Memory B cell (primary cell): Measurements from ENCODE around the gene ALOX5AP.

Experiments
- ATAC-seq: fragments of 150-1000 bp; cut with Tn5 transposase; 2 replicates; pipeline ENCODE4 v1.10.0; 2021; ENCODE audit warnings: low read depth, mild to moderate bottlenecking, moderate library complexity
- DNase-seq, 2 donors: peaks; one replicate each; pipeline ENCODE4 v3.0.0; 2022; ENCODE audit warnings: low spot score in 2 of 2
- H3K27ac Mint-ChIP-seq: one replicate; pipeline ENCODE4 v1.8.0; 2022; ENCODE audit warnings: mild to moderate bottlenecking, moderate library complexity, mixed read lengths
- H3K27me3 Mint-ChIP-seq: one replicate; pipeline ENCODE4 v1.8.0; 2022; ENCODE audit warnings: mixed read lengths
- H3K36me3 Mint-ChIP-seq: one replicate; pipeline ENCODE4 v1.8.0; 2022; ENCODE audit warnings: mild to moderate bottlenecking, mixed read lengths
- H3K4me1 Mint-ChIP-seq: one replicate; pipeline ENCODE4 v1.8.0; 2022; ENCODE audit warnings: mixed read lengths
- H3K4me3 Mint-ChIP-seq: one replicate; pipeline ENCODE4 v1.8.0; 2022; ENCODE audit warnings: mild to moderate bottlenecking, moderate library complexity, mixed read lengths
- H3K9me3 Mint-ChIP-seq: one replicate; pipeline ENCODE4 v1.8.0; 2022; ENCODE audit warnings: mixed read lengths

ALOX5AP gene

DNA sequence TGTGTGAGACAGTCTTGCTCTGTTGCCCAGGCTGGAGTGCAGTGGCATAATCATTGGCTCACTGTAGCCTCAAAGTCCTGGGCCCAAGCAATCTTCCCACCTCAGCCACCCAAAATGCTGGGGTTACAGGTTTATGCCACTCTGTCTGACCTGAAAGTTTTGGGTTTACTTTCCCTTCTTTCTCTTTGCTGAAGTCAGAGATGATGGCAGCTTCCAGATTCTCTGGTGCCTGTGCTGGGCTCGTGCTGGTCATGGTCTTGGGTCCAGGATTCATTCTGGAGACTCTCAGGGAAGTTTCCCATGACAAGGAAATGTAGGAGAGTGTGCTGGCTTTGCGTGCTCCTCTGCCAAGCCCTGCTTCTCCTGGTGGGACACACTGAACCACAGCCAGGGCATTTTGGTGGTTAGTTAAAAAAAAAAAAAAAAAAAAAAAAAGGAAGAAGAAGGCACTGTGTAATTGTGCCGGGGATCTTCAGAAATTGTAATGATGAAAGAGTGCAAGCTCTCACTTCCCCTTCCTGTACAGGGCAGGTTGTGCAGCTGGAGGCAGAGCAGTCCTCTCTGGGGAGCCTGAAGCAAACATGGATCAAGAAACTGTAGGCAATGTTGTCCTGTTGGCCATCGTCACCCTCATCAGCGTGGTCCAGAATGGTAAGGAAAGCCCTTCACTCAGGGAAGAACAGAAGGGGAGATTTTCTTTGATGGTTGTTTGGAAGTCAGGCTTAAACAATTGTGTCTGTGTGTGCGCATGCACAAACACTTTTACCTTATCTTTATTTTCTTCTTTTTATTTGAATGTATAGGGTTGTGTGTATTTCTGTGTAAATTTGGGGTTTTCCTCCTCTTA lies at the start of gene ALOX5AP:
TSS of gene ALOX5AP (plus strand) at position 519 of the 847 bp plus-strand sequence. CDS start at position 582, 63 bp downstream.
- ATAC-seq (peak; percentile 92), DNase-seq (peak; percentile 39 to 64)
- no peaks in the 10 kb centered on the region for H3K9me3 Mint-ChIP-seq
- peak within 1 kb of the TSS; percentile 87 for H3K27ac Mint-ChIP-seq
- H3K4me1 Mint-ChIP-seq: peaks cover 50% of the 10 kb centered on the region
- H3K27me3 Mint-ChIP-seq: no peaks in the 10 kb centered on the region
- no peaks in the 10 kb centered on the region for H3K36me3 Mint-ChIP-seq
- peak within 1 kb of the TSS; percentile 93 for H3K4me3 Mint-ChIP-seq

DNA sequence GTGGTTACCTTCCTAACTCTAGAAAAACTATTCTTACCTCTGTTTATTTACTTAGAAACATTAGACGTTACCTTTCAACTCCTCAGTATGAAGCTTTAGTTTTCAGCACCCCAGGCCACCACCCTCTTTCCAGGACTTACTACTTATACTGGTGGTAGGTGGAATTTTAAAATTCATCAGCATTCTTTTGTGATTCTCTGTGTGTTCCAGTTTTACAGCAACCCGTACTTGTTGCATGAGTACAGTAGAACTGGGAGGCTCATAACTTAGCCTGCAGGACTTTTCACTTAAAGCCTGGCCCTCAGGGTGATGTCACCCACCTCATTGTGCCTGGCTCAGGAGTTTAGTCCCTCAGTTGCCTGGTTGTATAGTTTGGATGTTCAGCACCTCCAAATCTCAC lies 49.4 kb upstream of the ALOX5AP start:
- Mint-ChIP-seq H3K4me1 (peaks cover 17% of the 10 kb centered on the region), H3K9me3 (peaks cover 2% of the 10 kb centered on the region), H3K4me3 (no peak overlapping the region), H3K27ac (no peak overlapping the region), H3K27me3 (no peaks in the 10 kb centered on the region), H3K36me3 (no peaks in the 10 kb centered on the region)
- ATAC-seq (no peak), DNase-seq (no peak)

DNA sequence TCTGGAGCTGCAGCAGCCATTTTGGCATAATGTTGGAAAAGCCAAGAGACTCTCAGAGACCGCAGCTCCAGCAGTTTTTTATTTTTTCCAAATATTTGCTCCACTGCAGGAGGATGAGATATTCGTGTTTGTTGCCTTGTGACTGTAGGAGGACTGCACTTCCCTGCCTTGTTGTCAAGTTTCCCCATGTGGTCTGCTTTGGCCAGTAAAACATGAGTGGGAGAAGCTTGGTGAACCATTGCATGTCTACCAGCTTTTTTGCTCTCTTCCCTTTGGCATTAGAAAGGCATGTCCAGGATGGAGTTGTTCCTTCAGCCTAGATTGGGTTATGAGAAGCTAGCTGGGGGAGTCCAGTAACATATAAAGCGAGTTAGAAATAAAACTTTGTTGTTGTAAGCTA lies 47.7 kb upstream of the ALOX5AP start:
- Mint-ChIP-seq H3K27ac (no peak overlapping the region), H3K4me1 (peaks cover 19% of the 10 kb centered on the region), H3K4me3 (no peak overlapping the region), H3K36me3 (no peaks in the 10 kb centered on the region), H3K9me3 (peaks cover 2% of the 10 kb centered on the region), H3K27me3 (no peaks in the 10 kb centered on the region)
- ATAC-seq (no peak), DNase-seq (no peak)

DNA sequence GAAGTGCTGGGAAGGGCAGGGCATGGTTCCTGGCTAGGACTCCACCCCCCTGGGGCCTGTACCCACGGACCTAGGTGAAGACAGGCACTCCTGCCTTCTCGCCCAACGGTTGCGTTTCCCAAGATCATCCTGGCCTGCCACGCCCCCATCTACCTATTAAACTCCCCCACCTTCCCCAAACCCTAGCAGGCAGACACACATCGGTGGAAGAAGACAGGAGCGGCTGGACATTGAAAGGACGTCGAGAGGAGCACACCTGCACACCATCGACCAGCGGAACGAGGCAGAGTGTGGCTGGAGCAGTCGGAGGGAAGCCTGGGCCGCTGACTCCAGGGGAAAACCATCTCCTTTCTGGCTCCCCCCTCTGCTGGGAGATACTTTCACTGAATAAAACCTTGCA lies 45.6 kb upstream of the ALOX5AP start:
- Mint-ChIP-seq H3K27ac (no peak overlapping the region), H3K4me3 (peak overlapping the region; percentile 81), H3K36me3 (no peaks in the 10 kb centered on the region), H3K4me1 (peaks cover 19% of the 10 kb centered on the region), H3K27me3 (no peaks in the 10 kb centered on the region), H3K9me3 (peaks cover 2% of the 10 kb centered on the region)
- DNase-seq (no peak), ATAC-seq (no peak)

DNA sequence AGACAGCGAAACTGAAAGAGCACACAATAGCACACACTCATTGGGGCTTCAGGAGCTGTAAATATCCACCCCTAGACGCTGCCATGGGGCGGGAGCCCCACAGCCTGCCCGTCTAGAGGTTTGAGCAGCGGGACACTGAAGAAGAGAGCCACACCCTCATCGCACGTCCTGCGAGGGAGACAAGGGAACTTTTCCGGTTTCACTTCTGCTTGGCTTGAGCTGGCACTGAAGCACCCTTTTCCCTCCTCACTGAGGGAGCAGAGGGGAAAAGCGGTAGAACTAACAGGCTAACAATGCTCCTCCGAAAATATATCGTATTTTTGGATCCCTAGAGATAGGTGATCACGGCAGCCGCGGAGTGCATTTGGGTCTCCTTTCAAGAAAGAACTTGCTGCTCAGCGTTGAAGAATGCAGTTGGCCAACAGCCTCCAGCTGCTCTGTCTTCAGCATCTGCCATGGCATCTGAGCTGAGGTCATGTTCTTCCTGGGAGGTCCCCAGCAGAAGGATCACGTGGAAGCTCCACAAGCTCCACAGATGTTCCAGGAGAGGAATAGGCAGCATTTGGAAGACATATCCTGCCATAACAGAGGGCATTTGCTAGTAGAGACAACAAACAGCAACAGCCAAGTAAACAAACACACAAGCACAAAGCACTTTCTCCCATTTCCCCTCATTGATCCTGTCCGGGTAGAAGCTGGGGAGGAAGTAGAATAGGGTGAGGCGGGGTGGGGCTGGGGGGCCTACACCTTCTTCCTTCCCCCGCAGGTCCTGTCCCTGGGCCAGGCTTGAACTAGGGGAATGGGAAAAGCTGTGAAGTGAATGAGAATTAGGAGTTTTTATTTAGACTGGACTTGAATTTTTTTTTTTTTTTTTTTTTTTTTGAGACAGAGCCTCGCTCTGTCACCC lies 44.8 kb upstream of the ALOX5AP start:
- Mint-ChIP-seq H3K36me3 (no peaks in the 10 kb centered on the region), H3K4me1 (peaks cover 19% of the 10 kb centered on the region), H3K27me3 (no peaks in the 10 kb centered on the region), H3K9me3 (peaks cover 2% of the 10 kb centered on the region), H3K27ac (peak overlapping the region; percentile 70), H3K4me3 (peak overlapping the region; percentile 81)
- peak; percentile 24 to 25 for DNase-seq
- ATAC-seq: peak; percentile 92

DNA sequence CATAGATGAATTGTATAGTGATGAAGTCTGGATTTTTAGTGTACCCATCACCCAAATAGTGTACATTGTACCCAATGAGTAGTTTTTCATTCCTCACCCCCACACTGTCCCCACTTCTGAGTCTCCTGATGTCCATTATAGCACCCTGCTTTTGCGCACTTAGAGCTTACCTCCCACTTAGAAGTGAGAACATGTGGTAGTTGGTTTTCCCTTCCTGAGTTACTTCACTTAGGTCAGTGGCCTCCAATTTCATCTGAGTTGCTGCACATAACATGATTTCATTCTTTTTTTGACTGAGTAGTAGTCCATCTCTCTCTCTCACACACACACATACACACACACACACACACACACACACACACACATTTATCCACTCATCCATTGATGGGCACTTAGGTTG lies 43.2 kb upstream of the ALOX5AP start:
- DNase-seq: no peak
- Mint-ChIP-seq H3K36me3 (no peaks in the 10 kb centered on the region), H3K4me1 (peaks cover 26% of the 10 kb centered on the region), H3K27me3 (peaks cover 2% of the 10 kb centered on the region), H3K4me3 (no peak overlapping the region), H3K27ac (no peak overlapping the region), H3K9me3 (peaks cover 2% of the 10 kb centered on the region)
- ATAC-seq: no peak

DNA sequence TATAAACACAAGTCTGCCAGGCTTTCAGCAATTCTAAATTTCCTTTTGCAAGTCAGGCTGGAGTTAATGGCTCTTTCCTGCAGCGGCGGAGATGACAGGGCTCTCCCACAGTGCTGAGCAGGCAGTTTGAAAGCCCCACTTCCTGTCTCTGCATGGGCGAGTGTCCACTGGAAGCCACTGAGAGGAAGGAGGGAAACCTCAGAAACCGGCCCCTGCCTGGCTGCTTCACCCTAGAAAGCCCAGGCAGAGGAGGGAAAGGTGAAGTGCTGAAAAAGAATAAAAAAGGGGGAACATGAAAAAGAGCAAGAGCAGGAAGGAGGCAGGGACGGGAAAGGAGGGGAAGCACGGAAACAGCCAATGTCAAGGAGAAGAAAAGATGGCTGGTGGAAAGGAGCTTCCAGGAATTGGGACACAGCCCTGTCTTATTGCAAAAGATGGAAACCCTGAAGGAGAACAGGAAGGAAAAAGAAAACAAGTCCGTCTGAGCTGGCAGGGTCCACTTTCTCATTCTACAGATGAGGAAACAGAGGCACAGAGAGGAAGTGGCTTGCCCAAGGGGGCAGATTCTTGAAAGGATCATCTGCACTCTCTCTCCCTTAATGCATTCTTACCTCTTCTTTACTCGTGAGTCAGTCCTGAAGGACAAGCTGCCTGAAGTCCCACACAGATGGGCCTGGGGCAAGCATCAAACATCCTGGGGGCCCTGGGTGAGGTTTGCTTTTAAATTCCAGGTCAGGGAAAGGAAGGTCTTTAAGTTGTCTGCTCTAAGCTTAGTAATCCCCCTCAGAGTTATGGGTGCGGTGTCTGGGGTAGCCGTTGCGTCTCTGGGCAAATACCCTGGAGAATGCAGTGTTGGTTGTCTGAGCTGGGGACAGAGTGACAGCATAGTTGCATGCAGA lies 38.8 kb upstream of the ALOX5AP start:
- Mint-ChIP-seq H3K36me3 (no peaks in the 10 kb centered on the region), H3K27ac (no peak overlapping the region), H3K27me3 (peaks cover 5% of the 10 kb centered on the region), H3K9me3 (no peaks in the 10 kb centered on the region), H3K4me1 (peaks cover 19% of the 10 kb centered on the region), H3K4me3 (no peak overlapping the region)
- ATAC-seq (no peak), DNase-seq (no peak)

DNA sequence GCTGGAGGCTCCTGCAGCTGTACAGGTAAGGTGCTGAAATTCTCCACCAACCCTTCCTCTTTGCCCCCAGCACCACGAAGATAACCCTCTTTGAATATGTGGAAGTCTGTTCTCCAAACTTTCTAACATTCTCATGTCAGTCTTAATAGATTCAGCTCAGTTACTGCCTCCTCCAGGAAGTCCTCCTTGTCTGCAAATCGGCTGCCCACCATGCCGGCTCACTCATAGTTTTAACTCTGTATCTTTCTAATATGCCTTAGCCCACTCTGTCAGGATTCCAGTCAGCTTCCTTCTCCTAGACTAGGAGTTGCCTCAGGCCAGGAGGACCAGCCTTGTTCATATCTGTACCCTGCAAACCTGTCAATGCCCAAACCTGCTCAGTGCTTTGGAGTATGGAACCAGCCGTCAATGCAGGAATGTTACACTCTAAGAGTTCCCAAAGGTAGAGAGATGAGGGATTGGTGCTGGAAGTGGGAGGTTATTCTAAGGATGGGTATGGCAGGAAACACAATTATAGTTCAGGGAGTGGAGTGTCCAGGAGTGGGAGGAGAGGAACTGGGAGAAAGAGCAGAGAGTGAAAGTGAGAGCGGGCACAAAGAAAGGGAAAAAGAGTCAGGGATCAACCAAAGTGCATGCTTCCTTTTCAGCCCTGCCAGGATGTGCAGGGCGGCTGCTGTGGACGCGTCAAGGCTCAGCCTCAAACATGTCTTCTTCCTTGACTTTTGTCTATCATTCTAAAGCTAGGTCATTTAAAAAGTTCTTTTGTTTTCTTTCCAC lies 38.0 kb upstream of the ALOX5AP start:
- Mint-ChIP-seq H3K36me3 (no peaks in the 10 kb centered on the region), H3K4me3 (no peak overlapping the region), H3K9me3 (no peaks in the 10 kb centered on the region), H3K4me1 (peaks cover 16% of the 10 kb centered on the region), H3K27me3 (peaks cover 5% of the 10 kb centered on the region), H3K27ac (peak overlapping the region; percentile 46)
- DNase-seq (no peak), ATAC-seq (no peak)

DNA sequence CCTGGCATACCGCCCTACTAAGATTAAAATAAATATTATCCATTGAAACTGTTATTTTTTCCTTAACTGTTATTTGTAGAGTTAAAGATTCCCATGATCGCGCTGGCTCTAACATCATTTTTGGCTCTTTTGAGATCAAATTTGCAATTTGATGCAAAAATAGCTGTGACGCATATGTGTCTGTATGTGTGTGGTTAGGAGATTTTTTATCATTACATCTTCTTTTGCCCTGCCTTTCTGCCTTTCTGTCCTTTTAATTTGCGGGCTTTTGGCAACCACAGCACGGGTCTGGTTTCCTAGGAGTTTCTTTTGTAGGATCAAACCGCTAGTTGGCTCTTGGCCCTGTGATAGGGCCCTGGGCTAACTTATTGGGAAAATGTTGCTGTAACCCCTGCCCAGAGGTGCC lies 37.3 kb upstream of the ALOX5AP start:
- H3K36me3 Mint-ChIP-seq: no peaks in the 10 kb centered on the region
- ATAC-seq: no peak
- H3K4me1 Mint-ChIP-seq: peaks cover 15% of the 10 kb centered on the region
- H3K27ac Mint-ChIP-seq: no peak overlapping the region
- no peak for DNase-seq
- H3K4me3 Mint-ChIP-seq: no peak overlapping the region
- H3K27me3 Mint-ChIP-seq: peaks cover 6% of the 10 kb centered on the region
- no peaks in the 10 kb centered on the region for H3K9me3 Mint-ChIP-seq

DNA sequence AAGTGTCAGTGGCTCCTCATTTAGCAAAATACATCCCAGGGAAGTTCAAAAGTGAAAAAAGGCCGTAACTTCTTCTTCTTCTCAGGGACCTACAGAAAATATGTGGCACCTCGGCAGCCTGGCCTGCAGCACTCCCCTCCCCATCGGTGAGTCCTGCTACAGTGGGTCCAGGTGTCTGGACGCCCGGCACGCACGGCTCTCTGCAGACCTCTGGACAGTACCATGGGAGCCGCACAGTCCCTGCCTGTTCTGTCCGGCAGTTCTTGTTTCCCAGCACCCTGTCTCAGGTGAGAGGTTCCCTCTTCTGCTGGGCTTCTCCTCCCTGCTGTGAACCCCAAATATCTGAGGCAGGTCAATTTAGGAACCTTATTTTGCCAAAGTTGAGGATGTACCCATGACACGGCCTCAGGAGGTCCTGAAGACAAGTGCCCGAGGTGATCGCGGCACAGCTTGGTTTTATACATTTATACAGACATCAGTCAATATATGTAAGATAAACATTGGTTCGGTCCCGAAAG lies 36.8 kb upstream of the ALOX5AP start:
- DNase-seq (no peak), ATAC-seq (no peak)
- peaks cover 15% of the 10 kb centered on the region for H3K4me1 Mint-ChIP-seq
- H3K27ac Mint-ChIP-seq: no peak overlapping the region
- no peak overlapping the region for H3K4me3 Mint-ChIP-seq
- H3K27me3 Mint-ChIP-seq: peaks cover 8% of the 10 kb centered on the region
- no peaks in the 10 kb centered on the region for H3K9me3 Mint-ChIP-seq
- H3K36me3 Mint-ChIP-seq: no peaks in the 10 kb centered on the region

DNA sequence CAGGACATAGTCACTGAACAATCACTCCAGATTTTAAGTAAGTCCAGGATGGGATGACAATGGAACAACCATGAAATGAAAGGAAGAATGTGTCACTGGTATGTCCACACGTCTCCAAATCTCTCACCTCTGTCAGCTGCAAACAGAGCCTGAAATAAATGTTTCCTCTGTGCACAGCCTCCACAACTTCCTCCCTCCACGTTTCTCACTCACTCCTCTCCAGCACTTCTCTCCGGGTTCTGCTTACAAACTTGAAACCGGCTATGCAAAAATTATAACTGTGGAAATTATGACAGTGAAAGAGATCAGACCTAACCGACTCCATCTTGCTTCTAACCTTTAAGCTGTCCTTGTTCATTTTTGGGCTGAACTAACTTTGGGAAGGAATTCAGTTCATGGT lies 35.0 kb upstream of the ALOX5AP start:
- no peak overlapping the region for H3K27ac Mint-ChIP-seq
- DNase-seq (no peak), ATAC-seq (no peak)
- H3K36me3 Mint-ChIP-seq: no peaks in the 10 kb centered on the region
- H3K9me3 Mint-ChIP-seq: no peaks in the 10 kb centered on the region
- H3K4me3 Mint-ChIP-seq: no peak overlapping the region
- H3K27me3 Mint-ChIP-seq: peaks cover 13% of the 10 kb centered on the region
- H3K4me1 Mint-ChIP-seq: peaks cover 18% of the 10 kb centered on the region

DNA sequence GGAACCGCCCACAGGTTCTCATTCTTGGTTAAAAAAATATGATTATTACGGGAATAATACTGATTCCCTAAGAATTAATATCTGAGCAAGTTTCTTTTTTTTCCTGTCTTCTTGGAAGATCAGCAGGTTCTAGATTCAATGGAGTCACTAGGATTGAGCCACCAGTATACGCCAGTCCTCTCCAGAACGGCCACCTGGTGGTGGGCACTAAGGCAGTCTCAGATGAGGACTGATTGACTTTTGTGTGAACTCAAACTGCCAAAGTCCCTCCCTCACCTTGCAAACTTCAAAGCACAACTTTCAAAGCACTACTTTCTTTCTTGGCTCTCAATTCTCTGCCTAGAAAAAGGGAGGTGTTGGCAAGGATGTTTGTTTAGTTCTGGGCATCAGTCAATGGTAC lies 33.3 kb upstream of the ALOX5AP start:
- ATAC-seq (no peak), DNase-seq (no peak)
- peaks cover 11% of the 10 kb centered on the region for H3K27me3 Mint-ChIP-seq
- H3K36me3 Mint-ChIP-seq: no peaks in the 10 kb centered on the region
- peaks cover 9% of the 10 kb centered on the region for H3K4me1 Mint-ChIP-seq
- H3K4me3 Mint-ChIP-seq: no peak overlapping the region
- no peaks in the 10 kb centered on the region for H3K9me3 Mint-ChIP-seq
- H3K27ac Mint-ChIP-seq: no peak overlapping the region

DNA sequence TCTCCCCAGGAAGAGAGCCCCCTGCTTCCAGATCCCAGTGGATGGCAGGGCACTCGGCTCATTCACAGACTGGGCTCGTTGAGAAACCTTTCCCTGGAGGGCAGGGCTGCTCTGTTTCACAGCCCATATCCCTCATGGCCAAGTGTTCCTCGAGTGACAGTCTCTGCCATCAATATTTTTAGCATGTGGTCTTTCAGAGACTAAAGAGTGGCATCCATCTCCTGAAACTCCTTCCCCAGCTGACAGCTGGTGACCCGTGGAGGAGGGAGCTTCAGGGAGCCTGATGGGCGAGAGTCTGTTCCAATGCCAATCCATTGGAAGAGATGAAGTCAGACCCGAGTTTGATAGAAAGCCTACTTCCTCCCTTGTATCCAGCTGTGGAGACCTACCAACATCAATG lies 30.7 kb upstream of the ALOX5AP start:
- no peak for DNase-seq
- Mint-ChIP-seq H3K27me3 (peaks cover 8% of the 10 kb centered on the region), H3K36me3 (no peaks in the 10 kb centered on the region), H3K9me3 (no peaks in the 10 kb centered on the region), H3K4me3 (no peak overlapping the region), H3K4me1 (peaks cover 3% of the 10 kb centered on the region), H3K27ac (no peak overlapping the region)
- no peak for ATAC-seq
